Epithelial cell of esophagus (primary cell): ENCODE measurements around the gene PDE3A.
A peak's percentile ranks its signal among the peaks of the same experiment; 100 is the strongest.

Experiments
- DNase-seq: peaks from one replicate; pipeline ENCODE4 v3.0.0; 2010; ENCODE audit warnings: low read depth
- H3K4me3 ChIP-seq: 2 replicates; pipeline ENCODE4 v1.5.1; 2011; ENCODE audit warnings: mild to moderate bottlenecking, low read length, control low read depth
- TF ChIP-seq, protein P1 (sequence below): IDR thresholded peaks from 2 replicates; pipeline ENCODE4 v1.5.1; 2011; ENCODE audit warnings: low read depth, mild to moderate bottlenecking, low read length, control low read depth, inconsistent platforms; ENCODE audit not compliant: insufficient read depth; ENCODE audit errors: missing control alignments

Gene PDE3A

DNA sequence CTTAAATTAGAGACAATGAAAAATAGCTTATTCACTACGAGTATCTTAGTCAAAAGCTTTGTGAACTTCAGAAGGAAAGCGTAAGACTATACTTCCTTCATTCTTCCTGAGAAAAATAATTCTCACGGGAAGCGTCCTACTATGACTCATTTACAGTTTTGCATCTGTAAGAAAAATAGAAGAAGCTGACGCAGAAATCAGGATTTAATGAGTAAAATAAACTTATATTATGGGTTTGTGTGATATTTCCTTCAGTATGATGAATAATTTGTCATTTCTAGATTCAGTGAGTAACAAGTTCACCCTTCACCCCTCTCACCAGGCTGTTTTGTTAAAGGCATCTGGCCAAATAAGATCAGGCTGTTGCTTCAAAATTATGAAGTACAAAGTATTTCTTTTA, 17.8 kb upstream of the PDE3A start:
- no peak overlapping the region for H3K4me3 ChIP-seq
- TF ChIP-seq, protein P1, sequence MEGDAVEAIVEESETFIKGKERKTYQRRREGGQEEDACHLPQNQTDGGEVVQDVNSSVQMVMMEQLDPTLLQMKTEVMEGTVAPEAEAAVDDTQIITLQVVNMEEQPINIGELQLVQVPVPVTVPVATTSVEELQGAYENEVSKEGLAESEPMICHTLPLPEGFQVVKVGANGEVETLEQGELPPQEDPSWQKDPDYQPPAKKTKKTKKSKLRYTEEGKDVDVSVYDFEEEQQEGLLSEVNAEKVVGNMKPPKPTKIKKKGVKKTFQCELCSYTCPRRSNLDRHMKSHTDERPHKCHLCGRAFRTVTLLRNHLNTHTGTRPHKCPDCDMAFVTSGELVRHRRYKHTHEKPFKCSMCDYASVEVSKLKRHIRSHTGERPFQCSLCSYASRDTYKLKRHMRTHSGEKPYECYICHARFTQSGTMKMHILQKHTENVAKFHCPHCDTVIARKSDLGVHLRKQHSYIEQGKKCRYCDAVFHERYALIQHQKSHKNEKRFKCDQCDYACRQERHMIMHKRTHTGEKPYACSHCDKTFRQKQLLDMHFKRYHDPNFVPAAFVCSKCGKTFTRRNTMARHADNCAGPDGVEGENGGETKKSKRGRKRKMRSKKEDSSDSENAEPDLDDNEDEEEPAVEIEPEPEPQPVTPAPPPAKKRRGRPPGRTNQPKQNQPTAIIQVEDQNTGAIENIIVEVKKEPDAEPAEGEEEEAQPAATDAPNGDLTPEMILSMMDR = no peak
- no peak for DNase-seq

- no peak overlapping the region for H3K4me3 ChIP-seq
- TF ChIP-seq, protein P1 = no peak
- DNase-seq = no peak
Measured at GRCh38 chr12:20351406-20351805, 16.9 kb upstream of the PDE3A start.

DNA sequence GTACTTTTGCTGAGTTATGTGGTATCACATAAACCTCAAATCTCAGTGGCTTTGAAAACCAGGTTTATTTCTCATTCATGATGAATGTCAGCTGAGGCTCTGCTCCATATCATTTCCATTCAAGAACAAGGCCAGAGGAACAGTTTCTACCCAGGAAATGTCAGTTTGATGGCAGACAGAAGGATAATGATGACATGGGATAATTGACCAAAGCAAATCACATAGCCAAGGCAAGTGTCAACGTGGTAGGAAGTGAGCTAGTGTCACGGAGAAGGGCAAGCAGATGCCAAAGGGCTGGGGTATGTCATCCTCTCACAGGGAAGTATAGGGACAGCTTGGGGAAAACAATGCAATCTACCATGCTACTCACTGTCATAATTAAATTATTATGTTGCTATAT, 12.3 kb upstream of the PDE3A start:
- TF ChIP-seq, protein P1 = no peak
- H3K4me3 ChIP-seq = no peak overlapping the region
- DNase-seq = no peak

DNA sequence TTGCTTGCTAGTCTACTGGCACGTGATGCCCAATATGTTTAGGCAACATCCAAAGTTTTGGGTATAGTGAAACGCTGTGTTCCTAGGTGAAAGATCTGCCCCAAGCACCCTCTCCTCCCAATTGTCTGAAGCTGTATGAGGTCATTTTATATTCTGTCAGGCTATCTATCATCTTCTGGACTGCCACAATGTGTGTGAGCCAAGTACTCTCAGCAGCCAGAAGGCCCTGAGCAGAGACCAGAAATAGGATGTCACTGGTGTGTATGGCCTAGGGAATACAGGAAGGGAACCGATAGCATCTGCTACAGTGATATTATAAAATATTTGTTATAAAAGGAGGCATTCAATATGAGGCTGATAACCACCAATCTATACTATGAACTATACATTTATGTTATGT, 7.9 kb upstream of the PDE3A start:
- no peak for DNase-seq
- TF ChIP-seq, protein P1 = no peak

DNA sequence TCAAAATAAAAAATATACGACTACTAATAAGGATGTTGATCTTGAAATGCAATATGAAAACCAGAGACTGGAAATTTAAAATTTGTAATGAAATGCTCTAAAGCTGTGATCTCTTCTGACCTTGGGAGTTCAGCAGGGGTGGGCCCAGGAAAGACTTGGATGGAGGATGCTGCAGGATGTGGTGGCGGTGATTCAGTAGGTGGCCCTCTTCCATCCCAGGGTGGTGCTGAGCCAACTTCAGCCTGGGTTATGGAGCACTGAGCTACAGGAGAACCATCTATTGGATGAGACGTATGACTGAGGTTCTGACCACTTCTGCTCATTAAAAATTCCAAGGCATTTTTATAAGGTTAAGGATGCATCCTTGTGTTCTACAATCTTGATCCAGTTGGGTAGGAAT, 6.9 kb upstream of the PDE3A start:
- TF ChIP-seq, protein P1 = no peak
- no peak overlapping the region for H3K4me3 ChIP-seq
- no peak for DNase-seq

More for the DNA sequence above, 7.9 kb upstream of the PDE3A start:
- H3K4me3 ChIP-seq = no peak overlapping the region

GRCh38 chr12:20364501-20364900, 3.8 kb upstream of the PDE3A start:
- TF ChIP-seq, protein P1 = no peak
- no peak overlapping the region for H3K4me3 ChIP-seq
- peak; percentile 8 for DNase-seq

- no peak overlapping the region for H3K4me3 ChIP-seq
- TF ChIP-seq, protein P1 = no peak
- DNase-seq = no peak
Measured at GRCh38 chr12:20366776-20367409, 1.4 kb upstream of the PDE3A start.
